Breast epithelium (tissue), 4 donors: ENCODE measurements around the gene SFTPA1. TPM values are rescaled to one million over a fixed set of nuclear protein-coding genes. Genes with fewer than 3 reads are reported as not detected.
"Not testable (repeated sequence)": the region's sequence is repeated elsewhere in the genome, so short reads cannot be mapped to it uniquely, and the experiment has no call there.

Experiments used
- DNase-seq, 2 donors: peaks; one replicate each; pipeline ENCODE4 v3.0.0-alpha.2; 2019; ENCODE audit warnings: low spot score in 2 of 2
- H3K27ac ChIP-seq, 2 donors: fragments of 200-600 bp; sonication (generic) in 1 of 2; one replicate each; pipeline ENCODE4 v1.5.1; 2016 to 2019; ENCODE audit warnings: mild to moderate bottlenecking in 1 of 2
- H3K27me3 ChIP-seq, 2 donors: fragments of 200-600 bp; sonication (generic) in 1 of 2; one replicate each; pipeline versions ENCODE4 v1.5.1 to v1.6.0; 2017 to 2019; ENCODE audit warnings: control low read depth in 1 of 2, mild to moderate bottlenecking in 1 of 2
- H3K36me3 ChIP-seq: fragments of 200-600 bp; one replicate; pipeline ENCODE4 v1.5.1; 2019
- H3K4me1 ChIP-seq, 2 donors: fragments of 200-600 bp; sonication (generic); one replicate each; pipeline ENCODE4 v1.5.1; 2016 to 2019; ENCODE audit warnings: control low read depth in 1 of 2
- H3K4me3 ChIP-seq, 3 donors: fragments of 200-600 bp; sonication (generic); 1 replicate in 2 of 3; 2 replicates in 1 of 3; pipeline ENCODE4 v1.5.1; 2016 to 2019; ENCODE audit warnings: mild to moderate bottlenecking in 3 of 3, moderate library complexity in 2 of 3
- H3K9me3 ChIP-seq, 2 donors: fragments of 200-600 bp; sonication (generic) in 1 of 2; one replicate each; pipeline ENCODE4 v1.5.1; 2016 to 2019; ENCODE audit warnings: control low read depth in 1 of 2
- POLR2A ChIP-seq: fragments of 450-650 bp; IDR thresholded peaks from one replicate; pipeline ENCODE4 v1.6.1; 2016; ENCODE audit warnings: antibody characterized with exemption, mild to moderate bottlenecking, moderate library complexity
- POLR2AphosphoS5 ChIP-seq, 3 donors: sonication (generic); formaldehyde crosslinking; IDR thresholded peaks; one replicate each; pipeline ENCODE4 v1.6.1; 2017; ENCODE audit warnings: antibody characterized with exemption in 3 of 3
- intact Hi-C: fragments of 100-400 bp; cut with DNase I; formaldehyde crosslinking; loops from one replicate; pipeline ENCODE4 v1.15.1; 2023; ENCODE audit warnings: low total_unique reads
- total RNA-seq, 3 donors: library from RNA; depleted of rRNA; stranded (reverse); fragments of >200 nt; gene quantifications; one replicate each; pipeline ENCODE4 v1.1.0, GENCODE V29; 2016
- TF ChIP-seq, protein P1 (sequence below), 3 donors: fragments of 450-650 bp; IDR thresholded peaks; one replicate each; pipeline ENCODE4 v1.5.1; 2016 to 2017; ENCODE audit warnings: antibody characterized with exemption in 3 of 3, mild to moderate bottlenecking in 3 of 3, moderate library complexity in 3 of 3

The SFTPA1 gene
- total RNA-seq = not detected

DNA sequence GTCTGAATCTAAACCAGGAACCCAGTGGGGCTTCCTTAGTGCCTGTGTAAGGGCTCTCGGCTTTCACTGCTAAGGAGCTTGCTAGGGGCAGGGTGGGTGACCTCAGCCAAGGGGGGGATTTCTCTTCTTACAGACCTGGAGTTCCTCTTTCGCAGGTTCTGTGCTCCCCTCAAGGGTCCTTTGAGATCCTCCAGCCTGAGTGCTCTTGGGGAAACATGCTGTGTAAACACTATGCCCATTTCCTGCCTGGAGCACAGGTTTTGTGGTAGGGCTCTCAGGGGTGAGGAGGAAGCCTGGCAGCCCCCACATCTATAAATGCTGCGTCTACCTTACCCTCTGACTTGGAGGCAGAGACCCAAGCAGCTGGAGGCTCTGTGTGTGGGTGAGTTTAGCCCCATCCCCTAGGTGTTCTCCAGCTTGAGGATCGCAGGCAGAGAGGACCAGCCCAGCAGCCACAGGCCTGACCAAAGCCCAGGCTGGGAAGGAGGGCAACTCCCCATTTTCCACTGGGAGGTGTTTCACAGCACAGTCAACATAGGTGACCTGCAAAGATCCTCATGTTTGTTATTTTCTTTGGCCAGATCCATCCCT lies at the start of gene SFTPA1:
TSS of gene SFTPA1 (plus strand) at position 339 of the 591 bp plus-strand sequence. CDS start 887 bp downstream, outside the sequence.
- no peak for DNase-seq
- Histone ChIP-seq H3K4me1 (no peaks in the 10 kb centered on the region), H3K27me3 (no peaks in the 10 kb centered on the region), H3K9me3 (no peaks in the 10 kb centered on the region), H3K27ac (no peak within 1 kb of the TSS), H3K36me3 (no peaks in the 10 kb centered on the region), H3K4me3 (no peak within 1 kb of the TSS)
- intact Hi-C loops = no loop called here
- TF ChIP-seq POLR2A (no peak), POLR2AphosphoS5 (IDR thresholded peaks at IDR 0.05) (no peak)
- TF ChIP-seq, protein P1, sequence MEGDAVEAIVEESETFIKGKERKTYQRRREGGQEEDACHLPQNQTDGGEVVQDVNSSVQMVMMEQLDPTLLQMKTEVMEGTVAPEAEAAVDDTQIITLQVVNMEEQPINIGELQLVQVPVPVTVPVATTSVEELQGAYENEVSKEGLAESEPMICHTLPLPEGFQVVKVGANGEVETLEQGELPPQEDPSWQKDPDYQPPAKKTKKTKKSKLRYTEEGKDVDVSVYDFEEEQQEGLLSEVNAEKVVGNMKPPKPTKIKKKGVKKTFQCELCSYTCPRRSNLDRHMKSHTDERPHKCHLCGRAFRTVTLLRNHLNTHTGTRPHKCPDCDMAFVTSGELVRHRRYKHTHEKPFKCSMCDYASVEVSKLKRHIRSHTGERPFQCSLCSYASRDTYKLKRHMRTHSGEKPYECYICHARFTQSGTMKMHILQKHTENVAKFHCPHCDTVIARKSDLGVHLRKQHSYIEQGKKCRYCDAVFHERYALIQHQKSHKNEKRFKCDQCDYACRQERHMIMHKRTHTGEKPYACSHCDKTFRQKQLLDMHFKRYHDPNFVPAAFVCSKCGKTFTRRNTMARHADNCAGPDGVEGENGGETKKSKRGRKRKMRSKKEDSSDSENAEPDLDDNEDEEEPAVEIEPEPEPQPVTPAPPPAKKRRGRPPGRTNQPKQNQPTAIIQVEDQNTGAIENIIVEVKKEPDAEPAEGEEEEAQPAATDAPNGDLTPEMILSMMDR (IDR thresholded peaks at IDR 0.05) = no peak

DNA sequence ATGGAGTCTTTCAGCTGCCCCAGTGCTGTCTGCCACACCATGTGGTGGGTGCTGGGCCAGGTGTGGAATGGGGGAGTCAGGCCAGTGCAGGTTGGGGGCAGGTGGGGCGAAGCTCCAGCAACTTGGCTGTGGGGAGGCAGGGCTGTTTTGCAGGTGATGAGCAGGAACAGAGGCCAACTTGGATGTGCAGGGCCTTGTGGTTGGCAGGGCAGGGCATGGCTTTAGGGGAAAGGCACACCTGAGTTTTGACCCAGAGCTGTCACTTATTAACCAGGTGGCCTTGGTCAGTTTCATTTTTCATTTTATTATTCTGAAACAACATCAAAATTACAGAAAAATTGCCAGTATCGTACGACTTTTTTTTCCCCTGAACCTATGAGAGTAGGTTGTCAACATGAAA lies 49.5 kb upstream of the SFTPA1 start:
- H3K27ac ChIP-seq = no peak overlapping the region

DNA sequence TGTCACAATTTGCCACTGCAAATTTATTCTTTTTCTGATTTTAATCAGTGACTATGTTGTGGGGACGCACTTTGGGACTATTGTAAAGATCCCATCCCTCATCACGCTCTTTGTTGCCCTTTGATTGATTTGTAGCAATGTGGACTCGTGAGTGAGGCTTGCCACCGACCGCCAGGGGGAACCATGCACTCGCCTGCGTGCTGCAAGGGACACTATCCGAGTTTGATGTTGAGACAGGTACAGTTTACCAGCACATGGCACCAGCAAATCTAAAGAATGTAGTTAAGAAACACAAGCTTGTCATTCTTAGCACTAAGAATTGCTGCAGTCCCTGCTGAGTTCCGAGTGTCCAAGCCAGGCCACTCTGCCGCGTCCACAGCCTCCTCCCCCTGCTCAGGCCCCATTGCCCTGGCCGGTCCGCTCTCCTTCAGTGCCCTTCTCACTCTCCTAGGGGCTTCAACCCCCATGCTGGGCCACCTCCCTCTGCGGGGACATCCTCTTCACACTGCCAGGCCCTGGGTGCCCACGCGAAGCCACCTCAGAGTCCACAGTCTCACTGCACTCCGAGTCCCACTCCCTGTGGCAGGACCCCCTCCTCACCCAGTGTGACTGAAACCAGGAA lies 48.5 kb upstream of the SFTPA1 start:
- no peaks in the 10 kb centered on the region for H3K36me3 ChIP-seq
- no peaks in the 10 kb centered on the region for H3K4me1 ChIP-seq
- DNase-seq = peak; percentile 23 to 75
- intact Hi-C loops = no loop called here
- H3K4me3 ChIP-seq = no peak overlapping the region
- H3K27me3 ChIP-seq = peaks cover 0 to 5% of the 10 kb centered on the region in 2 donors
- no peak for TF ChIP-seq POLR2AphosphoS5 (IDR thresholded peaks at IDR 0.05)
- no peak for TF ChIP-seq POLR2A
- TF ChIP-seq, protein P1 (IDR thresholded peaks at IDR 0.05) = peak; percentile 8 to 78 (median 49)
- no peaks in the 10 kb centered on the region for H3K9me3 ChIP-seq
- H3K27ac ChIP-seq = no peak overlapping the region

More for the DNA sequence above, 49.5 kb upstream of the SFTPA1 start:
- H3K9me3 ChIP-seq = no peaks in the 10 kb centered on the region
- H3K4me3 ChIP-seq = no peak overlapping the region
- no peaks in the 10 kb centered on the region for H3K4me1 ChIP-seq
- DNase-seq = no peak
- intact Hi-C loops = no loop called here
- TF ChIP-seq POLR2A (no peak), POLR2AphosphoS5 (IDR thresholded peaks at IDR 0.05) (no peak)
- TF ChIP-seq, protein P1 (IDR thresholded peaks at IDR 0.05) = no peak
- no peaks in the 10 kb centered on the region for H3K36me3 ChIP-seq
- H3K27me3 ChIP-seq = peaks cover 0 to 5% of the 10 kb centered on the region in 2 donors

DNA sequence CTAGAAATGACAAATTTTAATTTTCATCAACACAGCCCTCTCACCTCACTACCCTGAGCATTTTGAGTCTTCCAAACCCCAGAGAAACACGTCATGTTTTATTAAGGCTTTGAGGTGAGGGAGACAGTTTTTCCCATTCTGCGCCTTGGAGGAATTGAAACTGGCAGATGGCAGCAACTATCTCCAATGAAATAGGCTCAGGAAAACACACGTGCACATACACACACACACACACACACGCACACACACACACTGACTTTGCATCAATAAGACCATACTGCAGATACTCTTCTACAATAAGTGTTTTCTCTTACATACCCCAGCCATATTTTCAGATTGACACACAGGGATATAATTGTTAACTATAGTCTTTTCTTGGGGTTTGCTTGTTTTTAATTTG lies 47.3 kb upstream of the SFTPA1 start:
- no peaks in the 10 kb centered on the region for H3K9me3 ChIP-seq
- intact Hi-C loops = no loop called here
- TF ChIP-seq, protein P1 (IDR thresholded peaks at IDR 0.05) = no peak
- TF ChIP-seq POLR2AphosphoS5 (IDR thresholded peaks at IDR 0.05) = no peak
- H3K4me1 ChIP-seq = no peaks in the 10 kb centered on the region
- H3K27ac ChIP-seq = no peak overlapping the region
- H3K36me3 ChIP-seq = no peaks in the 10 kb centered on the region
- peaks cover 0 to 5% of the 10 kb centered on the region in 2 donors for H3K27me3 ChIP-seq
- H3K4me3 ChIP-seq = no peak overlapping the region
- no peak for DNase-seq

DNA sequence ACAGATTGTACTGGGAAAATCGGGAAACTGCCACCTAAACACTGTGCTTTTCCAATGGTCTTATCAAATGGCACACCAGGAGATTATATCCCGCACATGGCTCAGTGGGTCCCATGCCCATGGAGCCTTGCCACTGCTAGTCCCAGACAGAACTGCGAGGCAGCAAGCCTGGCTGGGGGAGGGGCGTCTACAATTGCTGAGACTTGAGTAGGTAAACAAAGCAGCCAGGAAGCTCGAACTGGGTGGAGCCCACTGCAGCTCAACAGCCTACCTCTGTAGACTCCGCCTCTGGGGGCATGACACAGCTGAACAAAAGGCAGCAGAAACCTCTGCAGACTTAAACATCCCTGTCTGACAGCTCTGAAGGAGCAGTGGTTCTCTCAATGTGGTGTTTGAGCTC lies 40.1 kb upstream of the SFTPA1 start:
- DNase-seq, H3K27ac ChIP-seq, H3K4me1 ChIP-seq: not testable (repeated sequence)

More for the DNA sequence above, 40.1 kb upstream of the SFTPA1 start:
- H3K9me3 ChIP-seq = peaks cover 0 to 10% of the 10 kb centered on the region in 2 donors
- H3K36me3 ChIP-seq, H3K4me3 ChIP-seq, intact Hi-C loops, H3K27me3 ChIP-seq: not testable (repeated sequence)
